GM19239 (cell line): Measurements from ENCODE around the gene UBE4B.
"Not testable (repeated sequence)": the region's sequence is repeated elsewhere in the genome, so short reads cannot be mapped to it uniquely, and the experiment has no call there.

Experiments used
- DNase-seq: peaks from one replicate; pipeline ENCODE4 v3.0.0; 2011; ENCODE audit warnings: low spot score; ENCODE audit not compliant: insufficient read length
- FAIRE-seq: peaks from 2 replicates; lab custom pipeline; 2011; peaks lifted over from hg19 to GRCh38; lab: Jason Lieb, UNC

UBE4B gene

DNA sequence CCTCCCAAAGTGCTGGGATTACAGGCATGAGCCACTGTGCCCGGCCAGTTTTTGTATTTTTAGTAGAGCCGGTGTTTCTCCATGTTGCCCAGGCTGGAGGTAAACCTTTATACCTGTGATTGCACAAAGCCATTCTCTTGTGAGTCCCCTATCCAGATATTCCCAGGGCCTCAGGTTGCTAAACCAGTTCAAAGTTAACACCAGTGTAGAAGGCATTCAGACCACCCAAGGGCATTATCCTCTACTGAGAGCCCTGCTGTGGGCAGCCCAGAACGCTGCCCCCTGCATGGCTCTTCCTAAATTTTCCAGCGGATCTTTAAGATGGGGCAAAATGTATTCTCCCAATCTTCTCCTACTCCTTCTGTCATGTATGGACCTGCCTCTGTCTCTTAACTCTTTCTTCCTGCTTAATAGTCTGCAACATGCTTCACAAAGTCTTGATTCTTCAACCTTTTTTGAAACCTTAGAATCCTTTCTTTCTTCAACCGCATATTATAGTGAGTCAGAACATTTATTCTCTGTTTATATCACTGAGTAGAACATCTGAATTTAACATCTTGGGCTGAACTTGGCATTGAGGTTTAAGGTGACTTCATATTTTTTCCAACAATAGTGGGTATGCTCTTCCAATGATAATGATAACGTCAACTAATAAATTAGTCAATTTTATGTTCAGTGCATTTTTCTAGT is 36.0 kb downstream of the UBE4B start:
- DNase-seq (no peak), FAIRE-seq (no peak)

GRCh38 chr1:10070206-10070605 is 37.4 kb downstream of the UBE4B start:
- FAIRE-seq (no peak), DNase-seq (no peak)

GRCh38 chr1:10071640-10072039 is 38.9 kb downstream of the UBE4B start:
- DNase-seq (no peak), FAIRE-seq (no peak)

GRCh38 chr1:10073371-10073770 is 40.6 kb downstream of the UBE4B start:
- FAIRE-seq, DNase-seq: not testable (repeated sequence)

DNA sequence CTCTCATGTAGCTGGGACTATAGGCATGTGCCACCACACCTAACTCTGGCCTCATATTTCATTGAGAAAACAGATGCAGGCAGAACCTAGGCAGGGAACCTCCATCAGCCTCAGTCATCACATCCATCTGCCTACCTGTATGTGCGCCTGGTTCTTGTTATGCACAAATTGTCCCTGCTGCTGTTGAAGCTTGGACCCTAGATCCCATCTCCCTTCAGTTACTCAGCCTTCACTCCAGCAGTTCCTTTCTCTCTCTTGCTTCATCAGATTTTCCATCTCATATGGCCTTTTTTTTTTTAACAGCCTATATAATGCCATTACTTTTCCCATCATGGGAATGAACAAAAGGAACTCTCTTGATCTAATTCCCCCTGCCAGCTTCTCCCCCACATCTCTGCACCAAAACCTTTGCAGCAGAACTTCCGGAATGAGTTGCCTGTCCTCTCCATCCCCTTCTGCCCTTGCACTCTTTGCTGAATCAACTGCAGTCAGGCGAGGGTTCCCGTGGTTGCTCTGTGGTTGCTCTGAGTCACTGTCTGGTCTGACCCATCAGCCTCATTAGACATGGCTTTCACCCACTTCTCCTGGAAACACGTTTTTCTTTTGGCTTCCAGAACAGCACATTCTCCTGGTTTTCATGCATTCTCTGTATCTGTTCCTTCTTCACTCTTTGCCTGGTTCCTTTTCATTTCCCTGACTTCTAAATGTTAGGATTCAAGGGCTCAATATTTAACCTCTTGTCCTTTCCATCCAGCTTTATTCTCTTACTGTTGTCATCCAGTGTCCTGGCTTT is 41.5 kb downstream of the UBE4B start:
- FAIRE-seq = peak; percentile 79
- DNase-seq = peak; percentile 40

GRCh38 chr1:10074852-10075730 is 42.3 kb downstream of the UBE4B start:
- FAIRE-seq (no peak), DNase-seq (no peak)

DNA sequence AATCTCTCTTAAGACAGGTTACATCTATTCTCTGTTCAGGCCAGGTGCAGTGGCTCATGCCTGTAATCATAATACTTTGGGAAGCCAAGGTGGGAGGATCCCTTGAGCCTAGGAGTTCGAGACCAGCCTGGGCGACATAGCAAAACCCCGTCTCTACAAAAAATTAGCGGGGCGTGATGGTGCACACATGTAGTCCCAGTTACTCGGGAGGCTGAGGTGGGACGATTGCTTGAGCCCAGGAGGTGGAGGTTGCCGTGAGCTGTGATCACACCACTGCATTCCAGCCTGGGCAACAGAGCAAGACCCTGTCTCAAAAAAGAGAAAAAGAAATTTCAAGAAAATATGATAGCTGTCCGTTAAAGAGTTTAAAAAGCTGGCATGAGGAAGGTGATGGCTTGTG is 43.0 kb downstream of the UBE4B start:
- no peak for DNase-seq
- FAIRE-seq = no peak

GRCh38 chr1:10078494-10078893 is 45.7 kb downstream of the UBE4B start:
- DNase-seq (no peak), FAIRE-seq (no peak)

DNA sequence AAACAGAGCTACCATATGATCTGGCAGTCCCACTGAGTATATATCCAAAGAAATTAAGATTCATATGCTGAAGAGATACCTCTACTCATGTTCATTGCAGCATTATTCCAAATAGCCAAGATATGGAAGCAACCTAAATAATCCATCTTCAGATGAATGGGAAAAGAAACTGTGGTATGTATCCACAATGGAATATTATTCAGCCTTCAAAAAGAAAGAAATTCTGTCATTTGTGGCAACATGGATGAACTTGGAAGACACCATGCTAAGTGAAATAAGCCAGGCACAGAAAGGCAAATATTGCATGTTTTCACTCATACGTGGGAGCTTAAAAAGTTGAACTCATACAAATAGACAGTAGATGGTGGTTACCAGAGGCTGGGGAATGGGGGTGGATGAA is 47.8 kb downstream of the UBE4B start:
- no peak for FAIRE-seq
- no peak for DNase-seq

GRCh38 chr1:10082785-10083479 is 50.2 kb downstream of the UBE4B start:
- FAIRE-seq (no peak), DNase-seq (no peak)

GRCh38 chr1:10084045-10084444 is 51.3 kb downstream of the UBE4B start:
- DNase-seq (no peak), FAIRE-seq (no peak)

- DNase-seq = no peak
Measured at GRCh38 chr1:10085076-10085475, 52.3 kb downstream of the UBE4B start.

DNA sequence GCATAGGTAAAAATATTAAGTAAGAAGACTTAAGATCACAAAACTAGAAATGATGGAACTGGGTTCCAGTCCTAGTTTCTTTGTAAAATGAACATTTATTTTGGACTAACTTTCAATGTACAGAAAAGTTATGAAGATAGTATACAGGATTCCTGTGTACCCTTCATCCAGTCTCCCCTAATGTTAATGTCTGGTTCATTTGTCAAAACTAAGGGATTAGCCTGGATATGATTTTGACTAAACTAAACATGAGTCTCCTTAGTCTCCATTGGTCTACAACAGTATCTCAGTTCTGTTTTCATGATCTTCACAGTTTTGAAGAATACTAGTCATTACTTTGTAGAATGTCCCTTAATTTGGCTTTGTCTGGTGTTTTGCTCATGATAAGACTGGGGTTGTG is 54.5 kb downstream of the UBE4B start:
- no peak for DNase-seq
- no peak for FAIRE-seq

More at GRCh38 chr1:10085076-10085475, 52.3 kb downstream of the UBE4B start:
- FAIRE-seq = no peak

- no peak for FAIRE-seq
- no peak for DNase-seq
Measured at GRCh38 chr1:10101929-10102328, 69.2 kb downstream of the UBE4B start.

- DNase-seq (no peak), FAIRE-seq (no peak)
Measured at GRCh38 chr1:10103193-10103592, 70.4 kb downstream of the UBE4B start.

DNA sequence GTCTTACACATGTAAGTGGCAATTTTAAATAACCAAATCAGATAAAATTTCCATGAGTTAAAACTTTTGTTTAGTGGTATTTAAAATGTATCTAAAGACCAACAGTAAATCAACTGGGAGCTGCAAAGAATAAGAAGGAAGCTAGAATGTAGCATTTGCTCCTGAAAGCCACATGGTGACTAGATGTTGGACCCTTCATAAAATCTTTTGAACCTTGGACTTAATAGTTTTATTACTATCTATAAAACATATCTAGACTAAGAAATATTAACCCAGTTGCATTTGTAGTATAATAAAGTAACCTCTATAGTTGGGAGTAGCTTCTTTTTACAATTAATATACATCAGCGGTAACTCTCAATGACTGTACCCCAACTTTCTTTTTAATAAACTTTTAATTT is 72.1 kb downstream of the UBE4B start:
- FAIRE-seq = no peak
- no peak for DNase-seq

DNA sequence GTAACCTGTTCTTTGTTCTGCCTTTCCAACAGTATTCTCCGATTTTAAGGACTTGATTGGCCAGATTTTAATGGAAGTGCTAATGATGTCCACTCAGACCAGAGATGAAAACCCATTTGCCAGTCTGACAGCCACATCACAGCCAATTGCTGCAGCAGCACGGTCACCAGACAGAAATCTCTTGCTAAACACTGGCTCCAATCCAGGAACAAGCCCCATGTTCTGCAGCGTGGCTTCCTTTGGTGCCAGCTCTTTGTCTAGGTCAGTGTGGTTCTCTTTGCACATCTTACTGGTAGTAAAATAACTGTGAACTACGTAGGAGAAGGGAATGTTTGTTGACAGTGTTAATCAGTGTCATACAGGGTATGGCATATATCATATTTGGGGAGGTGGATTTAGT is 72.7 kb downstream of the UBE4B start:
- DNase-seq (no peak), FAIRE-seq (no peak)

DNA sequence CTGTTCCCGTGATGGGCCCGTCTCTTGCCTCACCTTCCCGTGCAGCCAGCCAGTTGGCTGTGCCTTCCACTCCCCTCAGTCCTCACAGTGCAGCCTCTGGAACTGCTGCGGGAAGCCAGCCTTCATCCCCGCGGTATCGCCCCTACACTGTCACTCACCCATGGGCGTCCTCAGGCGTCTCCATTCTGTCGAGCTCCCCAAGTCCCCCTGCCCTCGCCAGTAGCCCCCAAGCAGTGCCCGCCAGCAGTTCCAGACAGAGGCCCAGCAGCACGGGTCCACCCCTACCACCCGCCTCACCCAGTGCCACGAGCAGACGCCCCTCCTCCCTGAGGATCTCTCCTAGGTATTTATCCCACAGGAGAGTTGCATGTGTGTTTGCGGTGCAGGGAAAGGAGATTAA is 73.5 kb downstream of the UBE4B start:
- DNase-seq (no peak), FAIRE-seq (no peak)

DNA sequence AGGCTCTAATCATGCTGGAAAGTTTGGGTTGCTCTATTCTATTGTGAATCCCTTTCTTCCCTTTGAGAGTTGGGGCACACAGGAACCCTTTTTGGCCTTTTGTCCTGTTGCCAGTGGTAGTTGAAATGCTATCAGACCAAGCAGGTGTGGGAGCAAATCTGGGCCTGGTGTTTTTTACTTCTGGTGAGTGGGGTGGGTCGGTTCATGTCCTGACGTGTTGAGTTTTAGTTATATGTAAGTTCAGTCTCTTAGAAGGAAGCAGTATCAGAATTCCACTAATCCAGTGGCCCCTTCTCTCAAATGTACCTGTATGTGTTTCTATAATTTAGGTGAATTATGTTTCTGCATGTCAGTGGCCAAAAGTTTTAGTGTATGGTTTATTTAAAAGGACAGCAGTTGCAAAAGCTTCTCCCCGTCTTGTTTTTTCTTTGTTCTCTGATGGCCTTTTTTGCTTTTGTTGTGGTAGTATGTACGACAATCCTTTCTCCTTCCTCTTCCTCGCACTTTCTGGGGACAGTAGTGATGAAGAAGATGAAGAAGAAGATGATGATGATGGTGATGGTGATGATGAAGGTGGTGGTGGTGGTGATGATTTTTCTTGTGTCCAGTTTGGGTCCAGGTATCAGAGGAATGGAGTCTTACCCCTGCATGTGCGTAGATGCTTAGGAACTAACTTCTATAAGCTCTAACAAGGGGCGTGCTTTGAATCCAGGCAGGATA is 74.2 kb downstream of the UBE4B start:
- DNase-seq (no peak), FAIRE-seq (no peak)

DNA sequence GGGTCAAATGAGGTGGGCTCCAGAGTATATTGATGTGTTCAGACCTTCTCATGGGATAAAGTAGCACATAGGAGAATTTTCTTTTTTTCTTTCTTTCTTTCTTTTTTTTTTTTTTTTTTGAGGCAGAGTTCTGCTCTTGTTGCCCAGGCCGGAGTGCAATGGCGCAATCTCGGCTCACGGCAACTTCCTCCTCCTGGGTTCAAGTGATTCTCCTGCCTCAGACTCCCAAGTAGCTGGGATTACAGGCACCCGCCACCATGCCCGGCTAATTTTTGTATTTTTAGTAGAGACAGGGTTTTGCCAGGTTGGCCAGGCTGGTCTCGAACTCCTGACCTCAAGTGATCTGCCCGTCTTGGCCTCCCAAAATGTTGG is 74.7 kb downstream of the UBE4B start:
- FAIRE-seq, DNase-seq: not testable (repeated sequence)
